K562 (cell line): ENCODE results near the gene PARD3. TPM values are rescaled to one million over a fixed set of nuclear protein-coding genes. Genes with fewer than 3 reads are reported as not detected.

ENCODE experiments used
- ATAC-seq: fragments of 200-7000 bp; cut with Tn5 transposase; 3 replicates; pipeline ENCODE4 v1.9.1; 2020; ENCODE audit warnings: moderate library complexity
- BruUV-seq: library from RNA; stranded (reverse); fragments of 400-500 nt; replicated peaks from 2 replicates; lab custom pipeline; 2021; lab: Mats Ljungman, UMichigan
- CTCF ChIA-PET: fragments of 300-600 bp; formaldehyde crosslinking; extraction: SDS; loops from one replicate; lab custom pipeline; 2021; ENCODE audit warnings: low intra/inter-chr PET ratio; lab: Yijun Ruan, JAX
- POLR2A ChIA-PET: fragments of 300-600, 350-650 bp; sonication (Branson Sonifier 250); formaldehyde crosslinking; extraction: SDS; loops from one replicate; lab custom pipeline; 2021; ENCODE audit warnings: antibody characterized with exemption, inconsistent platforms; lab: Yijun Ruan, JAX
- DNase-seq, 4 experiments: peaks; one replicate each; pipeline versions ENCODE4 v3.0.0 to v3.0.0-alpha.2; 2011 to 2018; ENCODE audit warnings: low spot score in 3 of 4, mixed read lengths in 3 of 4; ENCODE audit errors: extremely low read depth in 1 of 4
- FAIRE-seq: peaks from 2 replicates; lab custom pipeline; 2011; peaks lifted over from hg19 to GRCh38; lab: Jason Lieb, UNC
- H2AFZ ChIP-seq: 2 replicates; pipeline ENCODE4 v1.6.0; 2011; ENCODE audit warnings: low read depth, low read length, control low read depth, inconsistent platforms
- H3K27ac ChIP-seq: fragments of 200-600 bp; 3 replicates; pipeline ENCODE4 v1.8.0; 2011; ENCODE audit warnings: low read depth, mild to moderate bottlenecking, control low read depth, inconsistent platforms, low read length, moderate library complexity, mixed read lengths; ENCODE audit errors: extremely low read depth
- H3K27me3 ChIP-seq, 2 experiments: fragments of 300-600 bp in 1 of 2; 2 replicates in 1 of 2; 3 replicates in 1 of 2; pipeline versions ENCODE4 v1.6.0 to v1.8.0; 2011; ENCODE audit warnings: inconsistent platforms in 2 of 2, low read length in 2 of 2, mild to moderate bottlenecking in 1 of 2, mixed read lengths in 1 of 2, moderate library complexity in 1 of 2; ENCODE audit not compliant: control insufficient read depth in 2 of 2, insufficient read depth in 2 of 2
- H3K36me3 ChIP-seq: fragments of 300-600 bp; 3 replicates; pipeline ENCODE4 v1.8.0; 2011; ENCODE audit warnings: mild to moderate bottlenecking, low read length, inconsistent platforms; ENCODE audit not compliant: control insufficient read depth, insufficient read depth
- H3K4me1 ChIP-seq, 2 experiments: fragments of 200-600 bp in 1 of 2; replicated peaks in 1 of 2; 2 replicates in 1 of 2; 3 replicates in 1 of 2; pipeline versions ENCODE4 v1.5.1 to v1.8.0; 2011; ENCODE audit warnings: inconsistent platforms in 2 of 2, low read length in 2 of 2, mild to moderate bottlenecking in 1 of 2, mixed read lengths in 1 of 2, moderate library complexity in 1 of 2; ENCODE audit not compliant: control insufficient read depth in 2 of 2, insufficient read depth in 2 of 2
- H3K4me2 ChIP-seq: 2 replicates; pipeline ENCODE4 v1.6.1; 2011; ENCODE audit warnings: low read length, control low read depth, inconsistent platforms, mixed read lengths; ENCODE audit not compliant: insufficient read depth
- H3K4me3 ChIP-seq: fragments of 200-600 bp; sonication (generic), shearing (Covaris generic); 2 replicates; pipeline ENCODE4 v1.5.1; 2016; ENCODE audit warnings: control low read depth, inconsistent platforms
- H3K79me2 ChIP-seq: fragments of 200-600 bp; 3 replicates; pipeline ENCODE4 v1.8.0; 2011; ENCODE audit warnings: low read length, inconsistent platforms; ENCODE audit not compliant: control insufficient read depth, insufficient read depth
- H3K9ac ChIP-seq, 2 experiments: 2 replicates each; pipeline versions ENCODE4 v1.6.0 to v1.6.1; 2011; ENCODE audit warnings: low read depth in 2 of 2, low read length in 2 of 2, control low read depth in 1 of 2, inconsistent platforms in 1 of 2, mild to moderate bottlenecking in 1 of 2, mixed read lengths in 1 of 2; ENCODE audit not compliant: insufficient read depth in 1 of 2
- H3K9me1 ChIP-seq: one replicate; pipeline ENCODE4 v1.6.0; 2011; ENCODE audit warnings: inconsistent platforms, mild to moderate bottlenecking, low read length, moderate library complexity; ENCODE audit not compliant: control insufficient read depth, insufficient read depth
- H3K9me3 ChIP-seq: replicated peaks from 2 replicates; pipeline ENCODE4 v1.5.1; 2011; ENCODE audit warnings: low read depth, low read length, inconsistent platforms; ENCODE audit not compliant: control insufficient read depth, insufficient read depth
- H4K20me1 ChIP-seq: replicated peaks from 2 replicates; pipeline ENCODE4 v1.6.1; 2011; ENCODE audit warnings: low read length, inconsistent platforms, mixed read lengths; ENCODE audit not compliant: control insufficient read depth, insufficient read depth
- EP300 ChIP-seq: IDR thresholded peaks from 2 replicates; pipeline ENCODE4 v1.6.1; 2012; ENCODE audit warnings: low read length, improper control_type of control experiment
- ETV6 ChIP-seq, 3 experiments: fragments of 150-350 bp in 1 of 3; sonication (generic) in 1 of 3; formaldehyde crosslinking in 1 of 3; IDR thresholded peaks; 2 replicates each; pipeline versions ENCODE4 v1.6.1 to v1.8.0; 2014 to 2022; ENCODE audit warnings: borderline replicate concordance in 2 of 3, low read depth in 2 of 3, antibody characterized with exemption in 1 of 3, low read length in 1 of 3, mild to moderate bottlenecking in 1 of 3, missing genetic modification reagents in 1 of 3
- NFRKB ChIP-seq: fragments of 450-650 bp; IDR thresholded peaks from 2 replicates; pipeline ENCODE4 v1.6.1; 2016; ENCODE audit warnings: low read depth
- ZFP91 ChIP-seq: sonication (generic); formaldehyde crosslinking; IDR thresholded peaks from 2 replicates; pipeline ENCODE4 v1.8.0; 2022; ENCODE audit warnings: mild to moderate bottlenecking, missing genetic modification reagents
- WGBS: fragments of 100-300 bp; shearing (Covaris generic); methylation state at CpG from one replicate; pipeline ENCODE4 v1.1.6; 2016; ENCODE audit warnings: low coverage, mixed read lengths; ENCODE audit not compliant: insufficient coverage; ENCODE audit errors: missing lambda C conversion rate; 5-methylcytosine and 5-hydroxymethylcytosine counted together
- in situ Hi-C: fragments of 300-500 bp; cut with MboI; formaldehyde crosslinking; loops from 4 replicates; pipeline ENCODE4 v1.15.0; 2018; ENCODE audit warnings: inconsistent platforms, mixed read lengths
- intact Hi-C: fragments of 100-400 bp; cut with micrococcal nuclease; formaldehyde crosslinking; loops from 2 replicates; pipeline ENCODE4 v1.14.2; 2022
- polyA plus RNA-seq, 8 experiments: library from polyadenylated mRNA; depleted of rRNA in 4 of 8; stranded (reverse) in 5 of 8; unstranded in 3 of 8; fragments of >200 nt; fragmentation: Nextera tagmentation in 2 of 8; fragmentation: Illumina TruSeq in 1 of 8; extraction: Ambion mirVana in 2 of 8; extraction: Trizol in 1 of 8; gene quantifications; 2 replicates each; pipeline versions ENCODE4 v1.2.1 to v1.2.3, GENCODE V29; 2011 to 2014; ENCODE audit warnings: inconsistent platforms in 1 of 8, missing spikeins in 1 of 8
- total RNA-seq, 7 experiments: library from RNA; depleted of rRNA in 6 of 7; stranded (reverse); fragments of >200 nt in 6 of 7; fragmentation: Illumina TruSeq in 2 of 7; extraction: Trizol in 2 of 7; gene quantifications; 2 replicates each; pipeline versions ENCODE4 v1.2.1 to v1.2.3, GENCODE V29; 2011 to 2021; ENCODE audit warnings: low replicate concordance in 1 of 7

PARD3 gene
- total and polyA plus RNA-seq, 9 of the 15 experiments (the other 6 are each of a cell fraction or from before 2014, with no cell fraction given) = 2.7 to 11.7 (median 7.7) TPM

- CTCF ChIA-PET = no interaction called here
- Histone ChIP-seq H3K79me2 (no peaks in the 10 kb centered on the region), H3K4me3 (no peak overlapping the region), H3K9ac (no peak overlapping the region), H3K4me1 (no peaks in the 10 kb centered on the region; a peak in 1 of 5 replicates), H3K36me3 (no peaks in the 10 kb centered on the region), H4K20me1 (no peaks in the 10 kb centered on the region), H3K4me2 (no peak overlapping the region), H3K9me1 (no peaks in the 10 kb centered on the region), H2AFZ (no peak overlapping the region)
- in situ Hi-C loops = no loop called here
- WGBS = 27% methylated on average over 2 of the region's 2 CpGs
- BruUV-seq = no TSS peak
- FAIRE-seq (no peak), ATAC-seq (no peak)
- POLR2A ChIA-PET = no interaction called here
- no peak for TF ChIP-seq ETV6 (IDR thresholded peaks at IDR 0.05; ENCODE audit: borderline replicate concordance in 1 of 2, low read depth in 2 of 2, low read length in 1 of 2)
- TF ChIP-seq ETV6 (CRISPR knock-in tag; IDR thresholded peaks at IDR 0.05; ENCODE audit: borderline replicate concordance) = no peak
- no peak for TF ChIP-seq NFRKB
- TF ChIP-seq EP300 = no peak
- TF ChIP-seq ZFP91 (CRISPR knock-in tag) = no peak
- TF ChIP-seq, all 486 proteins: peak for 0
- Histone ChIP-seq H3K27ac (no peak overlapping the region), H3K27me3 (no peaks in the 10 kb centered on the region), H3K9me3 (no peaks in the 10 kb centered on the region)
- intact Hi-C loops = no loop called here
- DNase-seq = no peak
Measured at GRCh38 chr10:34316154-34316553, 498.9 kb downstream of the PARD3 start.
